HEK293 (cell line): Measurements from ENCODE around the gene RHOF.
A peak's percentile ranks its signal among the peaks of the same experiment; 100 is the strongest.

Source experiments
- CTCF ChIA-PET: fragments of 350-600 bp; formaldehyde crosslinking; extraction: SDS; loops from one replicate; lab custom pipeline; 2021; ENCODE audit warnings: antibody characterized with exemption; lab: Yijun Ruan, JAX
- POLR2A ChIA-PET: fragments of 300-600 bp; formaldehyde crosslinking; extraction: SDS; loops from one replicate; lab custom pipeline; 2020; ENCODE audit warnings: antibody characterized with exemption, inconsistent platforms; lab: Yijun Ruan, JAX
- H3K27ac ChIP-seq: fragments of 200-500 bp; sonication (Bioruptor generic); 2 replicates; pipeline ENCODE4 v1.5.1; 2014; ENCODE audit warnings: low read depth, low read length, control low read depth, inconsistent platforms; ENCODE audit errors: extremely low read depth
- H3K36me3 ChIP-seq, 2 experiments: fragments of 200-500 bp in 1 of 2; sonication (Bioruptor generic) in 1 of 2; 1 replicate in 1 of 2; 2 replicates in 1 of 2; pipeline ENCODE4 v1.5.1; 2014 to 2017; ENCODE audit warnings: inconsistent platforms in 2 of 2, low read length in 2 of 2; ENCODE audit not compliant: control insufficient read depth in 2 of 2, insufficient read depth in 1 of 2
- H3K4me1 ChIP-seq: fragments of 200-500 bp; sonication (Bioruptor generic); 2 replicates; pipeline ENCODE4 v1.5.1; 2014; ENCODE audit warnings: mild to moderate bottlenecking, low read length, inconsistent platforms; ENCODE audit not compliant: control insufficient read depth, insufficient read depth
- H3K4me3 ChIP-seq: 2 replicates; pipeline ENCODE4 v1.5.1; 2011; ENCODE audit warnings: low read depth, mild to moderate bottlenecking, control low read depth, low read length, moderate library complexity
- H3K9me3 ChIP-seq: fragments of 200-500 bp; sonication (Bioruptor generic); 2 replicates; pipeline ENCODE4 v1.5.1; 2014; ENCODE audit warnings: low read depth, low read length, inconsistent platforms; ENCODE audit not compliant: control insufficient read depth, insufficient read depth
- GFI1B ChIP-seq: fragments of 450-650 bp; formaldehyde crosslinking; IDR thresholded peaks from 2 replicates; pipeline ENCODE4 v1.5.1; 2016; ENCODE audit warnings: missing biosample characterization, missing genetic modification characterization
- OSR2 ChIP-seq: fragments of 450-650 bp; formaldehyde crosslinking; IDR thresholded peaks from 2 replicates; pipeline ENCODE4 v1.5.1; 2016; ENCODE audit warnings: missing biosample characterization, missing genetic modification characterization
- PRDM6 ChIP-seq: fragments of 450-650 bp; formaldehyde crosslinking; IDR thresholded peaks from 2 replicates; pipeline ENCODE4 v1.5.1; 2017; ENCODE audit warnings: missing biosample characterization, missing genetic modification characterization
- ZNF155 ChIP-seq: fragments of 450-650 bp; formaldehyde crosslinking; IDR thresholded peaks from 2 replicates; pipeline ENCODE4 v1.5.1; 2016; ENCODE audit warnings: missing biosample characterization, missing genetic modification characterization
- ZNF175 ChIP-seq: fragments of 450-650 bp; formaldehyde crosslinking; IDR thresholded peaks from 2 replicates; pipeline ENCODE4 v1.5.1; 2016; ENCODE audit warnings: missing biosample characterization, missing genetic modification characterization
- ZNF184 ChIP-seq: fragments of 450-650 bp; IDR thresholded peaks from 2 replicates; pipeline ENCODE4 v1.5.1; 2018; ENCODE audit warnings: missing biosample characterization, mild to moderate bottlenecking, missing genetic modification characterization
- ZNF202 ChIP-seq: fragments of 450-650 bp; formaldehyde crosslinking; IDR thresholded peaks from 2 replicates; pipeline ENCODE4 v1.5.1; 2016; ENCODE audit warnings: missing biosample characterization, missing genetic modification characterization, borderline replicate concordance
- ZNF214 ChIP-seq: fragments of 450-650 bp; formaldehyde crosslinking; IDR thresholded peaks from 2 replicates; pipeline ENCODE4 v1.5.1; 2017; ENCODE audit warnings: missing biosample characterization, mild to moderate bottlenecking, missing genetic modification characterization, borderline replicate concordance
- ZNF302 ChIP-seq: fragments of 450-650 bp; formaldehyde crosslinking; IDR thresholded peaks from 2 replicates; pipeline ENCODE4 v1.5.1; 2016; ENCODE audit warnings: missing biosample characterization, missing genetic modification characterization, low read depth
- ZNF423 ChIP-seq: fragments of 450-650 bp; formaldehyde crosslinking; IDR thresholded peaks from 2 replicates; pipeline ENCODE4 v1.5.1; 2016; ENCODE audit warnings: missing biosample characterization, missing genetic modification characterization
- ZNF473 ChIP-seq: fragments of 450-650 bp; formaldehyde crosslinking; IDR thresholded peaks from 2 replicates; pipeline ENCODE4 v1.5.1; 2017; ENCODE audit warnings: missing biosample characterization, missing genetic modification characterization
- ZNF501 ChIP-seq: fragments of 450-650 bp; formaldehyde crosslinking; IDR thresholded peaks from 2 replicates; pipeline ENCODE4 v1.5.1; 2016; ENCODE audit warnings: missing biosample characterization, missing genetic modification characterization
- ZNF548 ChIP-seq: fragments of 450-650 bp; formaldehyde crosslinking; IDR thresholded peaks from 2 replicates; pipeline ENCODE4 v1.5.1; 2016; ENCODE audit warnings: missing biosample characterization, missing genetic modification characterization
- ZNF555 ChIP-seq: fragments of 450-650 bp; formaldehyde crosslinking; conservative IDR thresholded peaks from 2 replicates; pipeline ENCODE4 v1.5.1; 2017; ENCODE audit warnings: missing biosample characterization, mild to moderate bottlenecking, missing genetic modification characterization, inconsistent platforms
- ZNF560 ChIP-seq: fragments of 450-650 bp; formaldehyde crosslinking; IDR thresholded peaks from 2 replicates; pipeline ENCODE4 v1.5.1; 2017; ENCODE audit warnings: missing biosample characterization, missing genetic modification characterization, borderline replicate concordance
- ZNF561 ChIP-seq: fragments of 450-650 bp; IDR thresholded peaks from 2 replicates; pipeline ENCODE4 v1.5.1; 2018; ENCODE audit warnings: missing biosample characterization, missing genetic modification characterization, borderline replicate concordance
- ZNF571 ChIP-seq: fragments of 450-650 bp; formaldehyde crosslinking; IDR thresholded peaks from 2 replicates; pipeline ENCODE4 v1.5.0; 2017; ENCODE audit warnings: missing biosample characterization, missing genetic modification characterization
- ZNF623 ChIP-seq: fragments of 450-650 bp; formaldehyde crosslinking; IDR thresholded peaks from 2 replicates; pipeline ENCODE4 v1.5.1; 2016; ENCODE audit warnings: missing biosample characterization, missing genetic modification characterization
- ZNF639 ChIP-seq: fragments of 450-650 bp; formaldehyde crosslinking; IDR thresholded peaks from 2 replicates; pipeline ENCODE4 v1.5.1; 2016; ENCODE audit warnings: missing biosample characterization, missing genetic modification characterization
- ZNF670 ChIP-seq: fragments of 450-650 bp; formaldehyde crosslinking; IDR thresholded peaks from 2 replicates; pipeline ENCODE4 v1.5.1; 2016; ENCODE audit warnings: missing biosample characterization, missing genetic modification characterization, low read depth
- ZNF704 ChIP-seq: fragments of 450-650 bp; formaldehyde crosslinking; IDR thresholded peaks from 2 replicates; pipeline ENCODE4 v1.5.1; 2016; ENCODE audit warnings: missing biosample characterization, missing genetic modification characterization
- ZNF768 ChIP-seq: fragments of 450-650 bp; formaldehyde crosslinking; IDR thresholded peaks from 2 replicates; pipeline ENCODE4 v1.5.1; 2018; ENCODE audit warnings: missing biosample characterization, mild to moderate bottlenecking, missing genetic modification characterization
- ZNF785 ChIP-seq: fragments of 450-650 bp; formaldehyde crosslinking; IDR thresholded peaks from 2 replicates; pipeline ENCODE4 v1.5.1; 2016; ENCODE audit warnings: missing biosample characterization, missing genetic modification characterization
- ZSCAN30 ChIP-seq: fragments of 450-650 bp; IDR thresholded peaks from 2 replicates; pipeline ENCODE4 v1.5.1; 2018; ENCODE audit warnings: missing biosample characterization, mild to moderate bottlenecking, missing genetic modification characterization, moderate library complexity
- TF ChIP-seq, protein P1 (sequence below): fragments of 450-650 bp; formaldehyde crosslinking; IDR thresholded peaks from 2 replicates; pipeline ENCODE4 v1.5.1; 2017; ENCODE audit warnings: missing biosample characterization, missing genetic modification characterization

Gene RHOF

GRCh38 chr12:121826318-121827150, 33.0 kb upstream of the RHOF start:
- CTCF ChIA-PET = interaction anchor here (0.6 to 3.9 kb wide), 5 partner anchors 15 to 34 kb away, joined by 3 to 23 read pairs (median 16); partner anchors contain the start of gene RHOF
- Histone ChIP-seq H3K9me3 (no peaks in the 10 kb centered on the region), H3K4me3 (no peak overlapping the region), H3K27ac (no peak overlapping the region), H3K36me3 (peaks cover 21 to 79% of the 10 kb centered on the region in 2 experiments; a peak in 2 of 3 replicates), H3K4me1 (no peaks in the 10 kb centered on the region)
- POLR2A ChIA-PET = interaction anchor here (0.6 to 1.6 kb wide), 4 partner anchors 20 to 114 kb away, joined by 3 to 4 read pairs (median 3); partner anchors contain the start of gene PSMD9
- no peak for TF ChIP-seq ZNF184
- TF ChIP-seq ZNF202 (tag by site-specific recombination) = no peak
- TF ChIP-seq ZNF623 (tag by site-specific recombination) = peak; percentile 98

DNA sequence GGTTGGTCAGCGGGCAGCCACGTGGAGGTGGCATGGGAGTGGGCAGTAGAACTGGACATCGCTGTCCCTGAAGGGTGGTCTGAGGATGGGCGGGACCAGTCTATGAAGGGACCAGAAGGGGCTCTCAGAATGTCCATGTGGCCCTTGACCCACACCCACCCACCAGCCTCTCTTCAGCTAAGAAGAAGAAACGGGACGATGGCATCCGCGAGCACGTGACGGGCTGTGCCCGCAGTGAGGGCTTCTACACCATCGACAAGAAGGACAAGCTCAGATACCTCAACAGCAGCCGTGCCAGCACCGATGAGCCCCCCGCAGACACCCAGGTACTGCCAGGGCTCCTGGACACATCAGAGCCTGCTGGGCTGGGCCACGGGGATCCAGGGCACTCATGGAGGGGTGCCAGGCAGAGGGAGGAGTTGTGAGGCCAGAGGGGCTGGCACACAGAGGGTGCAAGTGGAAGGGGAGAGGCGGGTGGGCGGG, 31.6 kb upstream of the RHOF start:
- Histone ChIP-seq H3K4me3 (no peak overlapping the region), H3K36me3 (peaks cover 22 to 76% of the 10 kb centered on the region in 2 experiments; a peak in 2 of 3 replicates), H3K27ac (no peak overlapping the region), H3K4me1 (no peaks in the 10 kb centered on the region), H3K9me3 (no peaks in the 10 kb centered on the region)
- CTCF ChIA-PET = interaction anchor here (3.4 to 3.9 kb wide), 2 partner anchors 13 to 30 kb away, joined by 16 to 23 read pairs; no protein-coding TSS in a partner anchor
- no peak for TF ChIP-seq ZNF785
- TF ChIP-seq ZNF555 (tag by site-specific recombination) = no peak
- TF ChIP-seq OSR2 = no peak
- TF ChIP-seq ZNF639 = no peak
- POLR2A ChIA-PET = interaction anchor here (0.6 to 1.0 kb wide), 3 partner anchors 10 to 29 kb away, joined by 3 read pairs; no protein-coding TSS in a partner anchor

GRCh38 chr12:121823727-121824115, 30.2 kb upstream of the RHOF start:
- no peak overlapping the region for H3K27ac ChIP-seq
- no peaks in the 10 kb centered on the region for H3K9me3 ChIP-seq
- H3K4me3 ChIP-seq = no peak overlapping the region
- H3K36me3 ChIP-seq = peaks cover 22 to 73% of the 10 kb centered on the region in 2 experiments; a peak in 2 of 3 replicates
- POLR2A ChIA-PET = interaction anchor here (1.0 kb wide), 1 partner anchor 12 kb away, joined by 3 read pairs; no protein-coding TSS in a partner anchor
- TF ChIP-seq ZNF302 (tag by site-specific recombination) (no peak), ZNF155 (tag by site-specific recombination) (no peak), ZNF571 (tag by site-specific recombination) (no peak), ZNF704 (no peak), ZNF473 (tag by site-specific recombination) (no peak), ZNF175 (tag by site-specific recombination) (no peak), ZNF768 (tag by site-specific recombination) (no peak), ZNF214 (tag by site-specific recombination) (no peak), ZNF560 (no peak), ZNF548 (tag by site-specific recombination) (no peak), ZNF670 (tag by site-specific recombination) (no peak), ZNF423 (tag by site-specific recombination) (no peak), ZSCAN30 (tag by site-specific recombination) (no peak), PRDM6 (tag by site-specific recombination) (no peak), GFI1B (no peak), ZNF501 (tag by site-specific recombination) (no peak), ZNF561 (tag by site-specific recombination) (no peak)
- TF ChIP-seq, protein P1, sequence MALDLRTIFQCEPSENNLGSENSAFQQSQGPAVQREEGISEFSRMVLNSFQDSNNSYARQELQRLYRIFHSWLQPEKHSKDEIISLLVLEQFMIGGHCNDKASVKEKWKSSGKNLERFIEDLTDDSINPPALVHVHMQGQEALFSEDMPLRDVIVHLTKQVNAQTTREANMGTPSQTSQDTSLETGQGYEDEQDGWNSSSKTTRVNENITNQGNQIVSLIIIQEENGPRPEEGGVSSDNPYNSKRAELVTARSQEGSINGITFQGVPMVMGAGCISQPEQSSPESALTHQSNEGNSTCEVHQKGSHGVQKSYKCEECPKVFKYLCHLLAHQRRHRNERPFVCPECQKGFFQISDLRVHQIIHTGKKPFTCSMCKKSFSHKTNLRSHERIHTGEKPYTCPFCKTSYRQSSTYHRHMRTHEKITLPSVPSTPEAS (tag by site-specific recombination) = no peak
- TF ChIP-seq, all 188 proteins: peak for 0
- H3K4me1 ChIP-seq = no peaks in the 10 kb centered on the region
- CTCF ChIA-PET = interaction anchor here (0.9 to 3.9 kb wide), 2 partner anchors 16 to 28 kb away, joined by 5 to 16 read pairs; no protein-coding TSS in a partner anchor
